ENCODE data around the gene CXCL14.

The CXCL14 gene

GRCh38 chr5:135596788-135597187 lies 18.0 kb upstream of the CXCL14 start:
- Histone ChIP-seq H3K4me1 (ENCODE audit: control insufficient read depth in 1 of 2, insufficient read depth in 1 of 2, low read depth in 1 of 2, low read length in 1 of 2) (no peaks in the 10 kb centered on the region), H3K27me3 (peaks cover 14% of the 10 kb centered on the region), H3K36me3 (no peaks in the 10 kb centered on the region), H3K9me3 (no peaks in the 10 kb centered on the region), H3K27ac (no peak overlapping the region), H3K4me3 (ENCODE audit: low read depth in 1 of 2, low read length in 1 of 2) (no peak overlapping the region)
- no peak for TF ChIP-seq CTCF (IDR thresholded peaks at IDR 0.05)

- Histone ChIP-seq H3K27ac (no peak overlapping the region), H3K36me3 (no peaks in the 10 kb centered on the region), H3K9me3 (no peaks in the 10 kb centered on the region), H3K4me3 (ENCODE audit: low read depth in 1 of 2, low read length in 1 of 2) (no peak overlapping the region), H3K4me1 (ENCODE audit: control insufficient read depth in 1 of 2, insufficient read depth in 1 of 2, low read depth in 1 of 2, low read length in 1 of 2) (no peaks in the 10 kb centered on the region), H3K27me3 (peaks cover 14% of the 10 kb centered on the region)
- no peak for TF ChIP-seq CTCF (IDR thresholded peaks at IDR 0.05)
Observed at GRCh38 chr5:135596157-135596763, 17.5 kb upstream of the CXCL14 start.

- no peak overlapping the region for H3K4me3 ChIP-seq (ENCODE audit: low read depth in 1 of 2, low read length in 1 of 2)
- no peak overlapping the region for H3K27ac ChIP-seq
- no peaks in the 10 kb centered on the region for H3K4me1 ChIP-seq (ENCODE audit: control insufficient read depth in 1 of 2, insufficient read depth in 1 of 2, low read depth in 1 of 2, low read length in 1 of 2)
- no peaks in the 10 kb centered on the region for H3K9me3 ChIP-seq
- H3K27me3 ChIP-seq, result peaks cover 14% of the 10 kb centered on the region
- TF ChIP-seq CTCF (IDR thresholded peaks at IDR 0.05), result no peak
- H3K36me3 ChIP-seq, result no peaks in the 10 kb centered on the region
Observed at GRCh38 chr5:135594416-135594960, 15.7 kb upstream of the CXCL14 start.

- TF ChIP-seq CTCF (IDR thresholded peaks at IDR 0.05), result no peak
- Histone ChIP-seq H3K27ac (no peak overlapping the region), H3K4me3 (ENCODE audit: low read depth in 1 of 2, low read length in 1 of 2) (no peak overlapping the region), H3K4me1 (ENCODE audit: control insufficient read depth in 1 of 2, insufficient read depth in 1 of 2, low read depth in 1 of 2, low read length in 1 of 2) (no peaks in the 10 kb centered on the region), H3K27me3 (peaks cover 14% of the 10 kb centered on the region), H3K36me3 (no peaks in the 10 kb centered on the region), H3K9me3 (no peaks in the 10 kb centered on the region)
Observed at GRCh38 chr5:135593886-135594285, 15.1 kb upstream of the CXCL14 start.

GRCh38 chr5:135593141-135593540 lies 14.3 kb upstream of the CXCL14 start:
- no peaks in the 10 kb centered on the region for H3K36me3 ChIP-seq
- H3K27me3 ChIP-seq, result peaks cover 14% of the 10 kb centered on the region
- no peaks in the 10 kb centered on the region for H3K4me1 ChIP-seq (ENCODE audit: control insufficient read depth in 1 of 2, insufficient read depth in 1 of 2, low read depth in 1 of 2, low read length in 1 of 2)
- no peak overlapping the region for H3K27ac ChIP-seq
- TF ChIP-seq CTCF (IDR thresholded peaks at IDR 0.05), result no peak
- H3K4me3 ChIP-seq (ENCODE audit: low read depth in 1 of 2, low read length in 1 of 2), result no peak overlapping the region
- no peaks in the 10 kb centered on the region for H3K9me3 ChIP-seq

Measured in neutrophil (primary cell).